Heart right ventricle (tissue), 16 donors: ENCODE measurements around the gene PACS1. TPM values are rescaled to one million over a fixed set of nuclear protein-coding genes. Genes with fewer than 3 reads are reported as not detected.

Experiments
- ATAC-seq, 8 donors: fragments of 200-7000 bp; cut with Tn5 transposase; one replicate each; pipeline ENCODE4 v1.9.1; 2020; ENCODE audit warnings: mild to moderate bottlenecking in 8 of 8, moderate library complexity in 8 of 8, moderate number of reproducible peaks in 1 of 8
- DNase-seq, 2 donors: peaks; one replicate each; pipeline ENCODE4 v3.0.0-alpha.2; 2020
- H3K27ac ChIP-seq, 10 donors: fragments of 200-600 bp; sonication (generic) in 2 of 10; one replicate each; pipeline versions ENCODE4 v1.5.0 to v1.8.0; 2020 to 2022; ENCODE audit warnings: mild to moderate bottlenecking in 3 of 10
- H3K27me3 ChIP-seq, 7 donors: fragments of 200-600 bp; one replicate each; pipeline ENCODE4 v1.8.0; 2021 to 2022; ENCODE audit warnings: mild to moderate bottlenecking in 2 of 7
- H3K36me3 ChIP-seq, 9 donors: fragments of 200-600 bp; sonication (generic) in 1 of 9; one replicate each; pipeline versions ENCODE4 v1.5.0 to v1.8.0; 2020 to 2022; ENCODE audit warnings: mild to moderate bottlenecking in 2 of 9
- H3K4me1 ChIP-seq, 9 donors: fragments of 200-600 bp; sonication (generic) in 1 of 9; one replicate each; pipeline versions ENCODE4 v1.5.0 to v1.8.0; 2020 to 2022; ENCODE audit warnings: mild to moderate bottlenecking in 4 of 9
- H3K4me3 ChIP-seq, 10 donors: fragments of 200-600 bp; sonication (generic) in 2 of 10; one replicate each; pipeline versions ENCODE4 v1.5.0 to v1.8.0; 2020 to 2022; ENCODE audit warnings: mild to moderate bottlenecking in 7 of 10, moderate library complexity in 2 of 10
- H3K9me3 ChIP-seq, 11 donors: fragments of 200-600 bp in 10 of 11; sonication (generic) in 2 of 11; one replicate each; pipeline versions ENCODE4 v1.5.0 to v1.8.0; 2013 to 2022; ENCODE audit warnings: mild to moderate bottlenecking in 2 of 11, control low read depth in 1 of 11, moderate library complexity in 1 of 11
- WGBS, 2 donors: extraction: QIAGEN DNeasy Blood & Tissue Kit; methylation state at CpG; one replicate each; pipeline ENCODE4 v1.1.7; 2013; ENCODE audit warnings: inconsistent platforms in 1 of 2; 5-methylcytosine and 5-hydroxymethylcytosine counted together
- intact Hi-C, 10 donors: fragments of 100-400 bp; cut with DNase I; formaldehyde crosslinking; loops; one replicate each; pipeline versions ENCODE4 v1.11.1 to v1.14.2; 2022
- polyA plus RNA-seq, 2 donors: library from polyadenylated mRNA; stranded (reverse); fragments of 200-250 nt; gene quantifications; one replicate each; pipeline ENCODE4 v1.2.3, GENCODE V29; 2013
- total RNA-seq, 10 donors: library from RNA; stranded (reverse); fragmentation: NEBNext Ultra II Directional in 3 of 10; extraction: Animal tissue kit (Norgen Biotek cat#: 25700) in 3 of 10; gene quantifications; one replicate each; pipeline versions ENCODE4 v1.2.1 to v1.2.4, GENCODE V29; 2021 to 2023
- TF ChIP-seq, protein P1 (sequence below), 9 donors: fragments of 200-600 bp; sonication (generic) in 2 of 9; IDR thresholded peaks; one replicate each; pipeline versions ENCODE4 v1.5.0 to v1.8.0; 2021 to 2022; ENCODE audit warnings: antibody characterized with exemption in 9 of 9, mild to moderate bottlenecking in 5 of 9, moderate library complexity in 1 of 9
- donor health status: Arrhythmogenic right ventricular cardiomyopathy.
- donor health status: ischemic (EF 13 %, LVEDD 7.1; RV severe dilation, severe dysfunction).
- donor health status: healthy with polysubstance abuse.
- donor health status: DM: no; HTN: yes; CAD: no.
- donor health status: DM: no; HTN: no; CAD: no.
- donor health status: ischemic (EF 25% LVEDD 6.9; RV normal size, moderate dysfunction).
- donor health status: ischemic (EF 25% LVEDD 5.7; RV mildly dilated, moderate dysfunction).
- donor health status: healthy.
- donor health status: DM: yes; HTN: yes; CAD: no.
- donor health status: Ischemic cardiomyopathy.
- donor health status: ischemic (EF 35%, LVEDD 5.7; RV mildly dilated, moderate dysfunction).
- donor health status: nonischemic (EF 11% LVEDD 7.7; RV severe dilation, severe dysfunction).
- donor health status: DM: yes; HTN: yes; CAD: no.
- donor health status: PGD.
- donor health status: ischemic (EF 29% LVEDD 5.4; RV normal size, mild dysfunction).
- donor health status: nonischemic (EF 23%, LVEDD 6.1; RV moderate dilation, normal function).

PACS1 gene
- total and polyA plus RNA-seq, 12 donors, result 24.1 to 121 (median 69.7) TPM

GRCh38 chr11:66240781-66241136 is 170.7 kb downstream of the PACS1 start:
- WGBS, 2 donors, result 88 to 94% methylated on average over 9 of the region's 9 CpGs
- TF ChIP-seq, protein P1, sequence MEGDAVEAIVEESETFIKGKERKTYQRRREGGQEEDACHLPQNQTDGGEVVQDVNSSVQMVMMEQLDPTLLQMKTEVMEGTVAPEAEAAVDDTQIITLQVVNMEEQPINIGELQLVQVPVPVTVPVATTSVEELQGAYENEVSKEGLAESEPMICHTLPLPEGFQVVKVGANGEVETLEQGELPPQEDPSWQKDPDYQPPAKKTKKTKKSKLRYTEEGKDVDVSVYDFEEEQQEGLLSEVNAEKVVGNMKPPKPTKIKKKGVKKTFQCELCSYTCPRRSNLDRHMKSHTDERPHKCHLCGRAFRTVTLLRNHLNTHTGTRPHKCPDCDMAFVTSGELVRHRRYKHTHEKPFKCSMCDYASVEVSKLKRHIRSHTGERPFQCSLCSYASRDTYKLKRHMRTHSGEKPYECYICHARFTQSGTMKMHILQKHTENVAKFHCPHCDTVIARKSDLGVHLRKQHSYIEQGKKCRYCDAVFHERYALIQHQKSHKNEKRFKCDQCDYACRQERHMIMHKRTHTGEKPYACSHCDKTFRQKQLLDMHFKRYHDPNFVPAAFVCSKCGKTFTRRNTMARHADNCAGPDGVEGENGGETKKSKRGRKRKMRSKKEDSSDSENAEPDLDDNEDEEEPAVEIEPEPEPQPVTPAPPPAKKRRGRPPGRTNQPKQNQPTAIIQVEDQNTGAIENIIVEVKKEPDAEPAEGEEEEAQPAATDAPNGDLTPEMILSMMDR (IDR thresholded peaks at IDR 0.05), result no peak
- no peak for DNase-seq
- Histone ChIP-seq H3K4me1 (peaks cover 0 to 11% (median 3%) of the 10 kb centered on the region in 9 donors), H3K36me3 (peaks cover 0 to 97% (median 39%) of the 10 kb centered on the region in 9 donors), H3K27me3 (no peaks in the 10 kb centered on the region), H3K4me3 (no peak overlapping the region), H3K9me3 (no peaks in the 10 kb centered on the region), H3K27ac (no peak overlapping the region)
- intact Hi-C loops, result loop anchor here in 1 of 10 donors (5.0 kb wide), 1 partner anchor 48 kb away; no protein-coding TSS in a partner anchor
- ATAC-seq, result no peak

DNA sequence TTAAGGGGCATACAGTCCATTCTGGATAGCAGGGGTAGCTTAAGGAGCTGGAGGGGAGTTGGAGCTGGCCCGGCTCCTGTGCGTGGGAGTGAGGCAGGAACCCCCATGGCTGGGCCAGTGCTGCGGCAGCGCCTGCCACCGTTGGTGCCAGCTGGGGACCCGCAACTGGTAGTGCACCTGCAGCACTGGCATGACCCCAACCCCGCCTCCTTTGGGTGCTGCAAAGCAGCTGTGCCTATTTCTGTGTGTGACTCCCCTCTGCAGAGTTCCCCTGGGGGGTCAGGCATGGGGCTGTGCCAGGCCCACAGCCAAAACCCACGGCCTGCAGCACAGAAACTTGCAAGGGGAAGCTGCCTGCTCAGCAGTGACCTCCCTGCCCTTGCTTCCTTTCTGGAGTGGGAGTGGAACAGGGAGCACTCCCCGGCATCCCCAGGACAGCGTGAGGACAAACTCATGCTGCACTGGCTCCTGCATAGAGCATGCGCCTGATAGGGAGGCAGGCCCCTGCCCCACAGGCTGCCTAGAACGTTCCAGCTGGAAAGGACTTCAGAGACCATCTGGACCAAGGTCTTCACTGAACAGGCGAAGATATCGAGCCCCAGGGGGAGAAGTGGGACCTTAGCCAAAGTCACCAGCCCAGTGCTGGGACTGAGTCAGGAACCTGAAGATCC is 172.2 kb downstream of the PACS1 start:
- TF ChIP-seq, protein P1 (IDR thresholded peaks at IDR 0.05), result no peak
- ATAC-seq (peak in 5 of 8 donors; percentile 25 to 56 (median 46)), DNase-seq (no peak)
- Histone ChIP-seq H3K27me3 (no peaks in the 10 kb centered on the region), H3K9me3 (no peaks in the 10 kb centered on the region), H3K4me3 (no peak overlapping the region), H3K4me1 (peaks cover 0 to 11% (median 3%) of the 10 kb centered on the region in 9 donors), H3K36me3 (peaks cover 0 to 86% (median 33%) of the 10 kb centered on the region in 9 donors), H3K27ac (no peak overlapping the region)
- intact Hi-C loops, result loop anchor here in 1 of 10 donors (5.0 kb wide), 1 partner anchor 50 kb away; no protein-coding TSS in a partner anchor
- WGBS, 2 donors, result 69% methylated on average over 14 of the region's 14 CpGs

- TF ChIP-seq, protein P1 (IDR thresholded peaks at IDR 0.05), result no peak
- DNase-seq (no peak), ATAC-seq (peak in 1 of 8 donors; percentile 10)
- Histone ChIP-seq H3K27me3 (no peaks in the 10 kb centered on the region), H3K27ac (no peak overlapping the region), H3K36me3 (peaks cover 0 to 85% (median 27%) of the 10 kb centered on the region in 9 donors), H3K9me3 (no peaks in the 10 kb centered on the region), H3K4me1 (peaks cover 0 to 11% (median 3%) of the 10 kb centered on the region in 9 donors), H3K4me3 (no peak overlapping the region)
- WGBS, 2 donors, result 82 to 86% methylated on average over 13 of the region's 13 CpGs
- intact Hi-C loops, result loop anchor here in 1 of 10 donors (5.0 kb wide), 1 partner anchor 52 kb away; no protein-coding TSS in a partner anchor
Observed at GRCh38 chr11:66243782-66244535, 173.9 kb downstream of the PACS1 start.

GRCh38 chr11:66247295-66247694 is 177.2 kb downstream of the PACS1 start:
- H3K27ac ChIP-seq, result no peak overlapping the region
- ATAC-seq (no peak), DNase-seq (no peak)
- H3K4me1 ChIP-seq, result peaks cover 0 to 3% (median 0%) of the 10 kb centered on the region in 9 donors
- TF ChIP-seq, protein P1 (IDR thresholded peaks at IDR 0.05), result no peak
- H3K36me3 ChIP-seq, result peaks cover 0 to 66% (median under 1%) of the 10 kb centered on the region in 9 donors
- no peak overlapping the region for H3K4me3 ChIP-seq
- 92 to 96% methylated on average over 4 of the region's 4 CpGs for WGBS, 2 donors
- intact Hi-C loops, result no loop called here
- H3K9me3 ChIP-seq, result no peaks in the 10 kb centered on the region
- H3K27me3 ChIP-seq, result no peaks in the 10 kb centered on the region
